ENCODE measurements around the gene PRKAR1B. TPM values are rescaled to one million over a fixed set of nuclear protein-coding genes. Genes with fewer than 3 reads are reported as not detected.
A peak's percentile ranks its signal among the peaks of the same experiment; 100 is the strongest.

The PRKAR1B gene
- total and polyA plus RNA-seq, 9 donors, result 14.3 to 49.0 (median 34.0) TPM

- 19 to 28% (median 22%) methylated on average over 20 of the region's 20 CpGs for WGBS, 3 donors
- Histone ChIP-seq H3K4me1 (ENCODE audit: insufficient read depth) (peaks cover 35% of the 10 kb centered on the region), H3K27ac (peak overlapping the region; percentile 61 to 76), H3K27me3 (no peaks in the 10 kb centered on the region), H3K4me3 (peak overlapping the region; percentile 18), H3K36me3 (no peaks in the 10 kb centered on the region), H3K9me3 (no peaks in the 10 kb centered on the region)
- no peak for TF ChIP-seq CTCF (IDR thresholded peaks at IDR 0.05)
- no peak for TF ChIP-seq EP300 (IDR thresholded peaks at IDR 0.05)
- no peak for TF ChIP-seq POLR2A (IDR thresholded peaks at IDR 0.05)
- intact Hi-C loops (cut with DNase I), result loop anchor here in 3 of 4 donors (5.0 to 10.0 kb wide), 3 partner anchors 100 to 148 kb away; partner anchors contain the start of gene PDGFA (in 1 of the 3)
- peak; percentile 59 to 75 (median 69) for DNase-seq
Measured at GRCh38 chr7:664997-665735, 61.9 kb downstream of the PRKAR1B start.

GRCh38 chr7:664402-664775 lies 62.7 kb downstream of the PRKAR1B start:
- Histone ChIP-seq H3K9me3 (no peaks in the 10 kb centered on the region), H3K27me3 (no peaks in the 10 kb centered on the region), H3K4me1 (ENCODE audit: insufficient read depth) (peaks cover 35% of the 10 kb centered on the region), H3K36me3 (no peaks in the 10 kb centered on the region), H3K27ac (peak overlapping the region in 1 of 2 donors; percentile 76), H3K4me3 (no peak overlapping the region)
- no peak for DNase-seq
- intact Hi-C loops (cut with DNase I), result loop anchor here in 1 of 4 donors (10.0 kb wide), 1 partner anchor 100 kb away; no protein-coding TSS in a partner anchor
- WGBS, 3 donors, result 62 to 88% (median 76%) methylated on average over 7 of the region's 7 CpGs
- TF ChIP-seq POLR2A (IDR thresholded peaks at IDR 0.05), result no peak
- TF ChIP-seq CTCF (IDR thresholded peaks at IDR 0.05), result no peak
- no peak for TF ChIP-seq EP300 (IDR thresholded peaks at IDR 0.05)

- Histone ChIP-seq H3K36me3 (no peaks in the 10 kb centered on the region), H3K27me3 (no peaks in the 10 kb centered on the region), H3K27ac (no peak overlapping the region), H3K4me1 (ENCODE audit: insufficient read depth) (peaks cover 29% of the 10 kb centered on the region), H3K4me3 (no peak overlapping the region), H3K9me3 (no peaks in the 10 kb centered on the region)
- WGBS, 3 donors, result 93 to 100% (median 97%) methylated on average over 4 of the region's 4 CpGs
- DNase-seq, result peak in 1 of 5 donors; percentile 25
- TF ChIP-seq EP300 (IDR thresholded peaks at IDR 0.05) (no peak), POLR2A (IDR thresholded peaks at IDR 0.05) (no peak), CTCF (IDR thresholded peaks at IDR 0.05) (no peak)
- intact Hi-C loops (cut with DNase I), result loop anchor here in 1 of 4 donors (10.0 kb wide), 1 partner anchor 102 kb away; no protein-coding TSS in a partner anchor
Measured at GRCh38 chr7:662576-662975, 64.5 kb downstream of the PRKAR1B start.

- no peak for DNase-seq
- no peak overlapping the region for H3K4me3 ChIP-seq
- no peak overlapping the region for H3K27ac ChIP-seq
- WGBS, 3 donors, result 95 to 96% (median 95%) methylated on average over 13 of the region's 13 CpGs
- no peaks in the 10 kb centered on the region for H3K27me3 ChIP-seq
- peaks cover 18% of the 10 kb centered on the region for H3K4me1 ChIP-seq (ENCODE audit: insufficient read depth)
- no peak for TF ChIP-seq POLR2A (IDR thresholded peaks at IDR 0.05)
- TF ChIP-seq EP300 (IDR thresholded peaks at IDR 0.05), result no peak
- no peak for TF ChIP-seq CTCF (IDR thresholded peaks at IDR 0.05)
- no peaks in the 10 kb centered on the region for H3K9me3 ChIP-seq
- no peaks in the 10 kb centered on the region for H3K36me3 ChIP-seq
- intact Hi-C loops (cut with DNase I), result loop anchor here in 1 of 4 donors (10.0 kb wide), 1 partner anchor 105 kb away; no protein-coding TSS in a partner anchor
Measured at GRCh38 chr7:659996-660395, 67.1 kb downstream of the PRKAR1B start.
